GM12878 (cell line): ENCODE results near the gene SIX5. TPM values are rescaled to one million over a fixed set of nuclear protein-coding genes. Genes with fewer than 3 reads are reported as not detected.

ENCODE experiments used
- BCL3 ChIP-seq: IDR thresholded peaks from 2 replicates; pipeline ENCODE4 v1.6.1; 2011; ENCODE audit warnings: borderline replicate concordance, low read depth, mild to moderate bottlenecking, moderate library complexity, low read length; ENCODE audit not compliant: insufficient read depth, poor library complexity, severe bottlenecking
- ETV6 ChIP-seq, 2 experiments: fragments of 450-650 bp in 1 of 2; IDR thresholded peaks in 1 of 2; conservative IDR thresholded peaks in 1 of 2; 2 replicates each; pipeline ENCODE4 v1.6.1; 2014; ENCODE audit warnings: antibody characterized with exemption in 1 of 2, borderline replicate concordance in 1 of 2, low read depth in 1 of 2, mild to moderate bottlenecking in 1 of 2, moderate library complexity in 1 of 2
- FOXM1 ChIP-seq: IDR thresholded peaks from 2 replicates; pipeline ENCODE4 v1.6.1; 2012; ENCODE audit warnings: low read depth, mild to moderate bottlenecking, inconsistent platforms, low read length, moderate library complexity
- HDAC6 ChIP-seq: fragments of 200-600 bp; sonication (generic); IDR thresholded peaks from one replicate; pipeline ENCODE4 v1.8.0; 2017; ENCODE audit warnings: antibody characterized with exemption; ENCODE audit not compliant: unreplicated experiment
- IRF5 ChIP-seq: fragments of 450-650 bp; IDR thresholded peaks from 2 replicates; pipeline ENCODE4 v1.6.1; 2017; ENCODE audit warnings: borderline replicate concordance
- KAT2A ChIP-seq: conservative IDR thresholded peaks from 2 replicates; pipeline ENCODE4 v1.6.1; 2011; ENCODE audit warnings: low read depth, low read length; ENCODE audit not compliant: control insufficient read depth
- KLF5 ChIP-seq: fragments of 450-650 bp; IDR thresholded peaks from 2 replicates; pipeline ENCODE4 v1.6.1; 2014; ENCODE audit warnings: mild to moderate bottlenecking; ENCODE audit not compliant: partially characterized antibody
- MEF2B ChIP-seq: fragments of 450-650 bp; IDR thresholded peaks from 2 replicates; pipeline ENCODE4 v1.6.1; 2018; ENCODE audit warnings: mild to moderate bottlenecking, moderate library complexity; ENCODE audit not compliant: partially characterized antibody, poor library complexity, severe bottlenecking
- NR2F1 ChIP-seq: fragments of 450-650 bp; conservative IDR thresholded peaks from 2 replicates; pipeline ENCODE4 v1.6.1; 2017; ENCODE audit warnings: mild to moderate bottlenecking
- POU2F2 ChIP-seq: IDR thresholded peaks from 3 replicates; pipeline ENCODE4 v1.6.1; 2011; ENCODE audit warnings: low read depth, mild to moderate bottlenecking, low read length, borderline replicate concordance
- RUNX3 ChIP-seq: IDR thresholded peaks from 2 replicates; pipeline ENCODE4 v1.6.1; 2012; ENCODE audit warnings: low read length, inconsistent platforms
- SIN3A ChIP-seq: IDR thresholded peaks from 2 replicates; pipeline ENCODE4 v1.6.1; 2012; ENCODE audit warnings: low read depth, low read length, improper control_type of control experiment
- SMARCA5 ChIP-seq: fragments of 450-650 bp; IDR thresholded peaks from 2 replicates; pipeline ENCODE4 v1.6.1; 2017; ENCODE audit warnings: mild to moderate bottlenecking
- SREBF1 ChIP-seq: IDR thresholded peaks from 2 replicates; pipeline ENCODE4 v1.6.1; 2012; ENCODE audit warnings: mild to moderate bottlenecking, low read length
- SRF ChIP-seq, 2 experiments: IDR thresholded peaks; 2 replicates each; pipeline ENCODE4 v1.6.1; 2011; ENCODE audit warnings: low read depth in 2 of 2, low read length in 2 of 2, mild to moderate bottlenecking in 1 of 2, moderate library complexity in 1 of 2
- TCF3 ChIP-seq: IDR thresholded peaks from 2 replicates; pipeline ENCODE4 v1.6.1; 2012; ENCODE audit warnings: low read depth, mild to moderate bottlenecking, low read length, borderline replicate concordance; ENCODE audit not compliant: insufficient read depth
- YBX1 ChIP-seq: fragments of 450-650 bp; IDR thresholded peaks from 2 replicates; pipeline ENCODE4 v1.6.1; 2016; ENCODE audit warnings: antibody characterized with exemption
- ZNF274 ChIP-seq: IDR thresholded peaks from one replicate; pipeline ENCODE4 v1.8.0; 2011; ENCODE audit not compliant: insufficient read length, insufficient read depth
- ZSCAN29 ChIP-seq: fragments of 450-650 bp; IDR thresholded peaks from 2 replicates; pipeline ENCODE4 v1.6.1; 2017; ENCODE audit warnings: mild to moderate bottlenecking, moderate library complexity
- polyA plus RNA-seq, 11 experiments: library from polyadenylated mRNA; depleted of rRNA in 4 of 11; unstranded in 6 of 11; stranded (reverse) in 5 of 11; fragments of >200 nt; fragmentation: Nextera tagmentation in 4 of 11; fragmentation: Illumina TruSeq in 1 of 11; extraction: Ambion mirVana in 4 of 11; extraction: Trizol in 1 of 11; gene quantifications; 1 replicate in 1 of 11; 2 replicates in 10 of 11; pipeline versions ENCODE4 v1.2.1 to v1.2.3, GENCODE V29; 2011 to 2016; ENCODE audit warnings: inconsistent platforms in 2 of 11, missing spikeins in 2 of 11, low read depth in 1 of 11
- total RNA-seq, 4 experiments: library from RNA; depleted of rRNA in 3 of 4; stranded (reverse); fragments of >200 nt in 3 of 4; fragmentation: Illumina TruSeq in 1 of 4; extraction: Trizol in 1 of 4; gene quantifications; 2 replicates each; pipeline versions ENCODE4 v1.2.1 to v1.2.3, GENCODE V29; 2013 to 2021
- TF ChIP-seq, protein P1 (sequence below): fragments of 450-650 bp; IDR thresholded peaks from 2 replicates; pipeline ENCODE4 v1.6.1; 2017; ENCODE audit warnings: antibody characterized with exemption, mild to moderate bottlenecking, moderate library complexity
- TF ChIP-seq, protein P2 (sequence below): fragments of 450-650 bp; IDR thresholded peaks from 2 replicates; pipeline ENCODE4 v1.6.1; 2018; ENCODE audit warnings: mild to moderate bottlenecking, low read depth, moderate library complexity; ENCODE audit not compliant: partially characterized antibody

The SIX5 gene
- total and polyA plus RNA-seq, 10 of the 15 experiments (the other 5 are each of a cell fraction or from before 2014, with no cell fraction given): 1.9 to 10.5 (median 3.0) TPM; not detected in 2

- TF ChIP-seq, protein P1, sequence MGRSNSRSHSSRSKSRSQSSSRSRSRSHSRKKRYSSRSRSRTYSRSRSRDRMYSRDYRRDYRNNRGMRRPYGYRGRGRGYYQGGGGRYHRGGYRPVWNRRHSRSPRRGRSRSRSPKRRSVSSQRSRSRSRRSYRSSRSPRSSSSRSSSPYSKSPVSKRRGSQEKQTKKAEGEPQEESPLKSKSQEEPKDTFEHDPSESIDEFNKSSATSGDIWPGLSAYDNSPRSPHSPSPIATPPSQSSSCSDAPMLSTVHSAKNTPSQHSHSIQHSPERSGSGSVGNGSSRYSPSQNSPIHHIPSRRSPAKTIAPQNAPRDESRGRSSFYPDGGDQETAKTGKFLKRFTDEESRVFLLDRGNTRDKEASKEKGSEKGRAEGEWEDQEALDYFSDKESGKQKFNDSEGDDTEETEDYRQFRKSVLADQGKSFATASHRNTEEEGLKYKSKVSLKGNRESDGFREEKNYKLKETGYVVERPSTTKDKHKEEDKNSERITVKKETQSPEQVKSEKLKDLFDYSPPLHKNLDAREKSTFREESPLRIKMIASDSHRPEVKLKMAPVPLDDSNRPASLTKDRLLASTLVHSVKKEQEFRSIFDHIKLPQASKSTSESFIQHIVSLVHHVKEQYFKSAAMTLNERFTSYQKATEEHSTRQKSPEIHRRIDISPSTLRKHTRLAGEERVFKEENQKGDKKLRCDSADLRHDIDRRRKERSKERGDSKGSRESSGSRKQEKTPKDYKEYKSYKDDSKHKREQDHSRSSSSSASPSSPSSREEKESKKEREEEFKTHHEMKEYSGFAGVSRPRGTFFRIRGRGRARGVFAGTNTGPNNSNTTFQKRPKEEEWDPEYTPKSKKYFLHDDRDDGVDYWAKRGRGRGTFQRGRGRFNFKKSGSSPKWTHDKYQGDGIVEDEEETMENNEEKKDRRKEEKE: no peak
- TF ChIP-seq NR2F1 (peak; percentile 75), KLF5 (no peak), HDAC6 (no peak), ZSCAN29 (no peak), SMARCA5 (peak; percentile 64; the same call in 1 of the 2 replicates), RUNX3 (no peak), ZNF274 (no peak), TCF3 (no peak), YBX1 (no peak), ETV6 (conservative IDR thresholded peaks at IDR 0.05 in 1 of 2, IDR thresholded peaks at IDR 0.05 in 1 of 2; ENCODE audit: borderline replicate concordance in 1 of 2, low read depth in 1 of 2) (no peak), SREBF1 (no peak), KAT2A (no peak), IRF5 (no peak), FOXM1 (no peak), SRF (IDR thresholded peaks at IDR 0.05; ENCODE audit: low read depth in 2 of 2, low read length in 2 of 2) (peak in 1 of 2 experiments; percentile 55; a peak in 2 of 4 replicates), POU2F2 (no peak), MEF2B (no peak), BCL3 (no peak), SIN3A (0 out of 2 replicates have a peak, but pooled peaks have one; percentile 28)
- TF ChIP-seq, protein P2, sequence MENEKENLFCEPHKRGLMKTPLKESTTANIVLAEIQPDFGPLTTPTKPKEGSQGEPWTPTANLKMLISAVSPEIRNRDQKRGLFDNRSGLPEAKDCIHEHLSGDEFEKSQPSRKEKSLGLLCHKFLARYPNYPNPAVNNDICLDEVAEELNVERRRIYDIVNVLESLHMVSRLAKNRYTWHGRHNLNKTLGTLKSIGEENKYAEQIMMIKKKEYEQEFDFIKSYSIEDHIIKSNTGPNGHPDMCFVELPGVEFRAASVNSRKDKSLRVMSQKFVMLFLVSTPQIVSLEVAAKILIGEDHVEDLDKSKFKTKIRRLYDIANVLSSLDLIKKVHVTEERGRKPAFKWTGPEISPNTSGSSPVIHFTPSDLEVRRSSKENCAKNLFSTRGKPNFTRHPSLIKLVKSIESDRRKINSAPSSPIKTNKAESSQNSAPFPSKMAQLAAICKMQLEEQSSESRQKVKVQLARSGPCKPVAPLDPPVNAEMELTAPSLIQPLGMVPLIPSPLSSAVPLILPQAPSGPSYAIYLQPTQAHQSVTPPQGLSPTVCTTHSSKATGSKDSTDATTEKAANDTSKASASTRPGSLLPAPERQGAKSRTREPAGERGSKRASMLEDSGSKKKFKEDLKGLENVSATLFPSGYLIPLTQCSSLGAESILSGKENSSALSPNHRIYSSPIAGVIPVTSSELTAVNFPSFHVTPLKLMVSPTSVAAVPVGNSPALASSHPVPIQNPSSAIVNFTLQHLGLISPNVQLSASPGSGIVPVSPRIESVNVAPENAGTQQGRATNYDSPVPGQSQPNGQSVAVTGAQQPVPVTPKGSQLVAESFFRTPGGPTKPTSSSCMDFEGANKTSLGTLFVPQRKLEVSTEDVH: no peak
Observed at GRCh38 chr19:45770192-45771101, 1.4 kb upstream of the SIX5 start (continued).
